SK-N-SH treated with all-trans-retinoic acid at 6 μM for 48 hours (cell line): Measurements from ENCODE around the gene FILIP1.
A peak's percentile ranks its signal among the peaks of the same experiment; 100 is the strongest.

Experiments
- ATAC-seq: fragments of 200-7000 bp; cut with Tn5 transposase; 3 replicates; pipeline ENCODE4 v1.9.1; 2020; ENCODE audit warnings: mild to moderate bottlenecking, moderate library complexity
- ARNTL ChIP-seq: fragments of 450-650 bp; formaldehyde crosslinking; IDR thresholded peaks from 2 replicates; pipeline ENCODE4 v1.5.0; 2020; ENCODE audit warnings: low read depth, mild to moderate bottlenecking, moderate library complexity, borderline replicate concordance
- BACH2 ChIP-seq: fragments of 250-450 bp; sonication (Bioruptor Pico); IDR thresholded peaks from 2 replicates; pipeline ENCODE4 v1.9.0; 2021; ENCODE audit warnings: mild to moderate bottlenecking, borderline replicate concordance
- CSDC2 ChIP-seq: fragments of 250-450 bp; sonication (Bioruptor Pico); IDR thresholded peaks from 2 replicates; pipeline ENCODE4 v1.5.0; 2020; ENCODE audit warnings: mild to moderate bottlenecking, moderate library complexity
- ESRRG ChIP-seq: fragments of 250-450 bp; sonication (Bioruptor Pico); IDR thresholded peaks from 2 replicates; pipeline ENCODE4 v1.6.1; 2021; ENCODE audit warnings: mild to moderate bottlenecking
- GLIS3 ChIP-seq: fragments of 250-450 bp; sonication (Bioruptor Pico); IDR thresholded peaks from 2 replicates; pipeline ENCODE4 v1.5.0; 2020; ENCODE audit warnings: mild to moderate bottlenecking, moderate library complexity
- ISL1 ChIP-seq: fragments of 250-450 bp; sonication (Bioruptor Pico); IDR thresholded peaks from 2 replicates; pipeline ENCODE4 v2.1.2; 2022; ENCODE audit warnings: mild to moderate bottlenecking, moderate library complexity
- OSR1 ChIP-seq: fragments of 250-450 bp; sonication (Bioruptor Pico); IDR thresholded peaks from 2 replicates; pipeline ENCODE4 v1.8.0; 2022; ENCODE audit warnings: moderate library complexity, mild to moderate bottlenecking, inconsistent platforms
- PATZ1 ChIP-seq: fragments of 250-450 bp; sonication (Bioruptor Pico); IDR thresholded peaks from 2 replicates; pipeline ENCODE4 v1.8.0; 2020; ENCODE audit warnings: mild to moderate bottlenecking, moderate library complexity, borderline replicate concordance
- PPARA ChIP-seq: fragments of 250-450 bp; sonication (Bioruptor Pico); IDR thresholded peaks from 2 replicates; pipeline ENCODE4 v1.5.0; 2020; ENCODE audit warnings: mild to moderate bottlenecking, borderline replicate concordance
- RARB ChIP-seq: fragments of 250-450 bp; sonication (Bioruptor Pico); IDR thresholded peaks from 2 replicates; pipeline ENCODE4 v1.8.0; 2021; ENCODE audit warnings: mild to moderate bottlenecking, moderate library complexity
- SNAI2 ChIP-seq: fragments of 250-450 bp; sonication (Bioruptor Pico); IDR thresholded peaks from 2 replicates; pipeline ENCODE4 v1.5.0; 2020; ENCODE audit warnings: mild to moderate bottlenecking, moderate library complexity
- TCF4 ChIP-seq: fragments of 250-450 bp; sonication (Bioruptor Pico); IDR thresholded peaks from 2 replicates; pipeline ENCODE4 v1.8.0; 2021; ENCODE audit warnings: mild to moderate bottlenecking, moderate library complexity, borderline replicate concordance
- TOX ChIP-seq: fragments of 250-450 bp; sonication (Bioruptor Pico); IDR thresholded peaks from 2 replicates; pipeline ENCODE4 v1.8.0; 2021; ENCODE audit warnings: mild to moderate bottlenecking, moderate library complexity, borderline replicate concordance
- ZC3H10 ChIP-seq: fragments of 250-450 bp; sonication (Bioruptor Pico); IDR thresholded peaks from 2 replicates; pipeline ENCODE4 v1.5.1; 2021; ENCODE audit warnings: mild to moderate bottlenecking, moderate library complexity
- ZFP3 ChIP-seq: fragments of 250-450 bp; sonication (Bioruptor Pico); IDR thresholded peaks from 2 replicates; pipeline ENCODE4 v1.5.0; 2020; ENCODE audit warnings: mild to moderate bottlenecking, moderate library complexity
- ZFP30 ChIP-seq: fragments of 450-650 bp; formaldehyde crosslinking; IDR thresholded peaks from 2 replicates; pipeline ENCODE4 v1.5.0; 2022; ENCODE audit warnings: mild to moderate bottlenecking, moderate library complexity
- ZNF565 ChIP-seq: fragments of 450-650 bp; formaldehyde crosslinking; conservative IDR thresholded peaks from 2 replicates; pipeline ENCODE4 v1.5.0; 2020; ENCODE audit warnings: low read depth, mild to moderate bottlenecking, moderate library complexity
- ZNF70 ChIP-seq: fragments of 450-650 bp; formaldehyde crosslinking; IDR thresholded peaks from 2 replicates; pipeline ENCODE4 v1.5.0; 2020; ENCODE audit warnings: mild to moderate bottlenecking, moderate library complexity
- ZNF8 ChIP-seq: fragments of 450-650 bp; formaldehyde crosslinking; IDR thresholded peaks from 2 replicates; pipeline ENCODE4 v1.5.0; 2020; ENCODE audit warnings: mild to moderate bottlenecking, moderate library complexity
- TF ChIP-seq, protein P1 (sequence below): fragments of 250-450 bp; sonication (Bioruptor Pico); IDR thresholded peaks from 2 replicates; pipeline ENCODE4 v1.5.1; 2020; ENCODE audit warnings: low read depth, mild to moderate bottlenecking, moderate library complexity
- TF ChIP-seq, protein P2 (sequence below): fragments of 250-450 bp; sonication (Bioruptor Pico); IDR thresholded peaks from 2 replicates; pipeline ENCODE4 v1.5.1; 2021; ENCODE audit warnings: mild to moderate bottlenecking, moderate library complexity
- TF ChIP-seq, protein P3 (sequence below): fragments of 250-450 bp; sonication (Bioruptor Pico); IDR thresholded peaks from 2 replicates; pipeline ENCODE4 v1.5.0; 2020; ENCODE audit warnings: mild to moderate bottlenecking, moderate library complexity

Gene FILIP1

GRCh38 chr6:75526502-75527127 is 33.0 kb upstream of the FILIP1 start:
- peak; percentile 80 for ATAC-seq

DNA sequence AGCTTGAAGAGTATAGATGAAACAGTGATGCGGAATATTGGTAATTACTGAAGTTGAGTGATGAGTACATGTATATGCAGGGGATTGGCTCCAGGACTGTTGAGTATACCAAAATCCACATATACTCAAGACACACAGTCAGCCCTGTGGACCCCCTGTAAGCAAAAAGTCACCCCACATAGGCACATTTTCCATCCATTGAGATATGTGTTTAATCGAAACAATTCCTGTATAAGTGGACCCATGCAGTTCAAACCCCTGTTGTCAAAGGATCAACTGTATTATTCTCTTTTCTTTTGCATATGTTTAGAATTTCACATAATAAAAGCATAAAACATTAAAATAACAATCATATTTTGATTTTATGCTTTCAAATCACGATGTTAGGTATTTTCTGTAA is 32.1 kb upstream of the FILIP1 start:
- no peak for ATAC-seq
- TF ChIP-seq ESRRG (CRISPR knock-in tag) (no peak), SNAI2 (CRISPR knock-in tag) (no peak), ARNTL (no peak)

More at GRCh38 chr6:75526502-75527127, 33.0 kb upstream of the FILIP1 start:
- TF ChIP-seq GLIS3 (CRISPR knock-in tag) (no peak), ISL1 (CRISPR knock-in tag) (no peak), PPARA (no peak), ZNF8 (no peak), ZFP30 (no peak), ZNF70 (no peak), TOX (no peak), SNAI2 (CRISPR knock-in tag) (no peak), ESRRG (CRISPR knock-in tag) (no peak), RARB (CRISPR knock-in tag) (no peak), ZFP3 (CRISPR knock-in tag) (no peak), BACH2 (CRISPR knock-in tag) (no peak), ARNTL (no peak), PATZ1 (no peak), OSR1 (CRISPR knock-in tag) (no peak), CSDC2 (CRISPR knock-in tag) (no peak)
- TF ChIP-seq, protein P1, sequence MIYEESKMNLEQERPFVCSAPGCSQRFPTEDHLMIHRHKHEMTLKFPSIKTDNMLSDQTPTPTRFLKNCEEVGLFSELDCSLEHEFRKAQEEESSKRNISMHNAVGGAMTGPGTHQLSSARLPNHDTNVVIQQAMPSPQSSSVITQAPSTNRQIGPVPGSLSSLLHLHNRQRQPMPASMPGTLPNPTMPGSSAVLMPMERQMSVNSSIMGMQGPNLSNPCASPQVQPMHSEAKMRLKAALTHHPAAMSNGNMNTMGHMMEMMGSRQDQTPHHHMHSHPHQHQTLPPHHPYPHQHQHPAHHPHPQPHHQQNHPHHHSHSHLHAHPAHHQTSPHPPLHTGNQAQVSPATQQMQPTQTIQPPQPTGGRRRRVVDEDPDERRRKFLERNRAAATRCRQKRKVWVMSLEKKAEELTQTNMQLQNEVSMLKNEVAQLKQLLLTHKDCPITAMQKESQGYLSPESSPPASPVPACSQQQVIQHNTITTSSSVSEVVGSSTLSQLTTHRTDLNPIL (CRISPR knock-in tag) = no peak
- TF ChIP-seq, protein P2, sequence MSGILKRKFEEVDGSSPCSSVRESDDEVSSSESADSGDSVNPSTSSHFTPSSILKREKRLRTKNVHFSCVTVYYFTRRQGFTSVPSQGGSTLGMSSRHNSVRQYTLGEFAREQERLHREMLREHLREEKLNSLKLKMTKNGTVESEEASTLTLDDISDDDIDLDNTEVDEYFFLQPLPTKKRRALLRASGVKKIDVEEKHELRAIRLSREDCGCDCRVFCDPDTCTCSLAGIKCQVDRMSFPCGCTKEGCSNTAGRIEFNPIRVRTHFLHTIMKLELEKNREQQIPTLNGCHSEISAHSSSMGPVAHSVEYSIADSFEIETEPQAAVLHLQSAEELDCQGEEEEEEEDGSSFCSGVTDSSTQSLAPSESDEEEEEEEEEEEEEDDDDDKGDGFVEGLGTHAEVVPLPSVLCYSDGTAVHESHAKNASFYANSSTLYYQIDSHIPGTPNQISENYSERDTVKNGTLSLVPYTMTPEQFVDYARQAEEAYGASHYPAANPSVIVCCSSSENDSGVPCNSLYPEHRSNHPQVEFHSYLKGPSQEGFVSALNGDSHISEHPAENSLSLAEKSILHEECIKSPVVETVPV (CRISPR knock-in tag) = no peak

DNA sequence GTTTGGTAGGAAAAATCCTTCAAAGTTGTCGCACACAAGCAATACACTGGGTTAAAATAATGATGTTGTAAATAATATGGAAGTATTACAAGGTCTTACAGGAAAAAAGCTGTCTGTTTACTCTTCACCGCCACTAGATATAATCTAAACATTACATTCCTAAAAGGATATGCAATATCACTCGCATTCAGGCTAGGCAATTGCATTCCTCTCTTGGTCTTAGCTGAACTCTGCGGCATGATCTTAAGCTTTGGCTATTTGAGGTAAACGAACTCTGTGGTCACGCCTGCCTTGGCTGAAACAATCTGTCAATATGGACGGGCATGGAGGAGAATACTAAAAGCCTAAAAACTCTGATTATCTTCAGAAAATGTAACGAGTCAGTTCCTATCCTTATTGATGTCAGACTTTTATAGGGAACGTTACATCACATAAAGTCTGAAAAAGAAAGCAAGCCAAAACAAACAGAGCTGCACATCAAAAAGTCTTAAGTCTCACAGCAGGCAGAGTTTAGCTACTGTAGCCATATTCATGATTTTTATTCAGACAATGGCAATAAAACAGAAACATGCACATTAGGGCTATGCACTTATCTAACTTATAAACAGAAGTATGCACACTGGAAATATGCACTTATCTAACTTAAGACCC is 30.8 kb upstream of the FILIP1 start:
- ATAC-seq = peak; percentile 96
- TF ChIP-seq, protein P2 (CRISPR knock-in tag) = no peak
- TF ChIP-seq, protein P3, sequence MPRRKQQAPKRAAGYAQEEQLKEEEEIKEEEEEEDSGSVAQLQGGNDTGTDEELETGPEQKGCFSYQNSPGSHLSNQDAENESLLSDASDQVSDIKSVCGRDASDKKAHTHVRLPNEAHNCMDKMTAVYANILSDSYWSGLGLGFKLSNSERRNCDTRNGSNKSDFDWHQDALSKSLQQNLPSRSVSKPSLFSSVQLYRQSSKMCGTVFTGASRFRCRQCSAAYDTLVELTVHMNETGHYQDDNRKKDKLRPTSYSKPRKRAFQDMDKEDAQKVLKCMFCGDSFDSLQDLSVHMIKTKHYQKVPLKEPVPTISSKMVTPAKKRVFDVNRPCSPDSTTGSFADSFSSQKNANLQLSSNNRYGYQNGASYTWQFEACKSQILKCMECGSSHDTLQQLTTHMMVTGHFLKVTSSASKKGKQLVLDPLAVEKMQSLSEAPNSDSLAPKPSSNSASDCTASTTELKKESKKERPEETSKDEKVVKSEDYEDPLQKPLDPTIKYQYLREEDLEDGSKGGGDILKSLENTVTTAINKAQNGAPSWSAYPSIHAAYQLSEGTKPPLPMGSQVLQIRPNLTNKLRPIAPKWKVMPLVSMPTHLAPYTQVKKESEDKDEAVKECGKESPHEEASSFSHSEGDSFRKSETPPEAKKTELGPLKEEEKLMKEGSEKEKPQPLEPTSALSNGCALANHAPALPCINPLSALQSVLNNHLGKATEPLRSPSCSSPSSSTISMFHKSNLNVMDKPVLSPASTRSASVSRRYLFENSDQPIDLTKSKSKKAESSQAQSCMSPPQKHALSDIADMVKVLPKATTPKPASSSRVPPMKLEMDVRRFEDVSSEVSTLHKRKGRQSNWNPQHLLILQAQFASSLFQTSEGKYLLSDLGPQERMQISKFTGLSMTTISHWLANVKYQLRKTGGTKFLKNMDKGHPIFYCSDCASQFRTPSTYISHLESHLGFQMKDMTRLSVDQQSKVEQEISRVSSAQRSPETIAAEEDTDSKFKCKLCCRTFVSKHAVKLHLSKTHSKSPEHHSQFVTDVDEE = no peak
- TF ChIP-seq ESRRG (CRISPR knock-in tag) = no peak
- no peak for TF ChIP-seq ZNF70
- TF ChIP-seq ZC3H10 (CRISPR knock-in tag) = no peak
- no peak for TF ChIP-seq PATZ1
- no peak for TF ChIP-seq ZNF565 (CRISPR knock-in tag)
- TF ChIP-seq TCF4 (CRISPR knock-in tag) = peak; percentile 33; the same call in 1 of the 2 replicates
- TF ChIP-seq ZNF8 = no peak
- no peak for TF ChIP-seq OSR1 (CRISPR knock-in tag)
- TF ChIP-seq ISL1 (CRISPR knock-in tag) = peak; percentile 94
- TF ChIP-seq TOX = no peak
- 0 out of 2 replicates have a peak, but pooled peaks have one; percentile 72 for TF ChIP-seq GLIS3 (CRISPR knock-in tag)
- TF ChIP-seq CSDC2 (CRISPR knock-in tag) = 0 out of 2 replicates have a peak, but pooled peaks have one; percentile 56
- no peak for TF ChIP-seq ZFP3 (CRISPR knock-in tag)
- no peak for TF ChIP-seq BACH2 (CRISPR knock-in tag)
- no peak for TF ChIP-seq ZFP30
- TF ChIP-seq ARNTL = no peak
- no peak for TF ChIP-seq PPARA
- TF ChIP-seq, protein P1 (CRISPR knock-in tag) = peak; percentile 95
